Calu3 (cell line): ENCODE measurements around the gene BAZ2A. TPM values are rescaled to one million over a fixed set of nuclear protein-coding genes. Genes with fewer than 3 reads are reported as not detected.

Experiments used
- BruUV-seq: library from RNA; stranded (reverse); fragments of 400-500 nt; replicated peaks from 2 replicates; lab custom pipeline; 2021; lab: Mats Ljungman, UMichigan
- CTCF ChIA-PET: fragments of 300-600 bp; sonication (Branson Sonifier 250); formaldehyde crosslinking; loops from one replicate; lab custom pipeline; 2022; ENCODE audit warnings: antibody characterized with exemption; lab: Charles Lee
- DNase-seq: peaks from one replicate; pipeline ENCODE4 v3.0.0; 2022
- H3K27ac Mint-ChIP-seq: one replicate; pipeline ENCODE4 v1.8.0; 2022; ENCODE audit warnings: mixed read lengths; ENCODE audit not compliant: unreplicated experiment
- H3K27me3 Mint-ChIP-seq: one replicate; pipeline ENCODE4 v1.8.0; 2022; ENCODE audit warnings: mixed read lengths; ENCODE audit not compliant: unreplicated experiment
- H3K36me3 Mint-ChIP-seq: one replicate; pipeline ENCODE4 v1.8.0; 2022; ENCODE audit warnings: mild to moderate bottlenecking, moderate library complexity, mixed read lengths; ENCODE audit not compliant: insufficient read depth, unreplicated experiment
- H3K4me1 Mint-ChIP-seq: one replicate; pipeline ENCODE4 v1.8.0; 2022; ENCODE audit warnings: mild to moderate bottlenecking, low read depth, mixed read lengths; ENCODE audit not compliant: unreplicated experiment
- H3K4me3 Mint-ChIP-seq: one replicate; pipeline ENCODE4 v1.8.0; 2022; ENCODE audit warnings: mild to moderate bottlenecking, low read depth, moderate library complexity, mixed read lengths; ENCODE audit not compliant: unreplicated experiment
- H3K9me3 Mint-ChIP-seq: one replicate; pipeline ENCODE4 v1.8.0; 2022; ENCODE audit warnings: low read depth, mixed read lengths; ENCODE audit not compliant: unreplicated experiment
- CTCF ChIP-seq: fragments of 200-600 bp; IDR thresholded peaks from one replicate; pipeline ENCODE4 v1.8.0; 2022; ENCODE audit warnings: antibody characterized with exemption; ENCODE audit not compliant: unreplicated experiment
- intact Hi-C: fragments of 100-400 bp; cut with micrococcal nuclease; formaldehyde crosslinking; loops from one replicate; pipeline ENCODE4 v1.10.0; 2022; ENCODE audit not compliant: unreplicated experiment
- total RNA-seq: library from RNA; stranded (reverse); gene quantifications from 2 replicates; pipeline ENCODE4 v1.2.3, GENCODE V29; 2022

BAZ2A gene
- total RNA-seq, 1 experiment from 2014 or later, result 158 TPM

GRCh38 chr12:56645717-56646446, 15.8 kb upstream of the BAZ2A start, which contains the start of gene ATP5F1B:
ATP5F1B (minus strand) TSS chr12:56645984; CDS start chr12:56645963, 21 bp downstream.
- peak; percentile 97 for DNase-seq
- CTCF ChIA-PET, result interaction anchor here (0.6 to 2.6 kb wide), 5 partner anchors 9 to 165 kb away, joined by 3 to 10 read pairs (median 3); no protein-coding TSS in a partner anchor
- no TSS peak for BruUV-seq

GRCh38 chr12:56645201-56645716, 15.1 kb upstream of the BAZ2A start:
- H3K36me3 Mint-ChIP-seq, result peaks cover 60% of the 10 kb centered on the region

More at GRCh38 chr12:56645717-56646446, 15.8 kb upstream of the BAZ2A start, which contains the start of gene ATP5F1B:
- Mint-ChIP-seq H3K27me3 (no peaks in the 10 kb centered on the region), H3K9me3 (no peaks in the 10 kb centered on the region), H3K27ac (peak within 1 kb of the TSS; percentile 91), H3K36me3 (peaks cover 54% of the 10 kb centered on the region), H3K4me1 (peaks cover 18% of the 10 kb centered on the region), H3K4me3 (peak within 1 kb of the TSS; percentile 93)
- TF ChIP-seq CTCF, result no peak
- intact Hi-C loops, result no loop called here

GRCh38 chr12:56644654-56645053, 14.5 kb upstream of the BAZ2A start:
- Mint-ChIP-seq H3K27me3 (no peaks in the 10 kb centered on the region), H3K4me3 (peak overlapping the region; percentile 93), H3K27ac (peak overlapping the region; percentile 91), H3K4me1 (peaks cover 18% of the 10 kb centered on the region), H3K9me3 (no peaks in the 10 kb centered on the region), H3K36me3 (peaks cover 66% of the 10 kb centered on the region)
- BruUV-seq, result no TSS peak
- DNase-seq, result no peak
- TF ChIP-seq CTCF, result no peak
- intact Hi-C loops, result no loop called here
- CTCF ChIA-PET, result interaction anchor here (0.9 to 2.6 kb wide), 2 partner anchors 8 to 10 kb away, joined by 3 to 10 read pairs; no protein-coding TSS in a partner anchor

More at GRCh38 chr12:56645201-56645716, 15.1 kb upstream of the BAZ2A start:
- peaks cover 18% of the 10 kb centered on the region for H3K4me1 Mint-ChIP-seq
- H3K4me3 Mint-ChIP-seq, result peak overlapping the region; percentile 93
- H3K27me3 Mint-ChIP-seq, result no peaks in the 10 kb centered on the region
- H3K27ac Mint-ChIP-seq, result peak overlapping the region; percentile 91
- CTCF ChIA-PET, result interaction anchor here (0.6 to 2.6 kb wide), 4 partner anchors 9 to 165 kb away, joined by 3 to 10 read pairs (median 4); no protein-coding TSS in a partner anchor
- TF ChIP-seq CTCF, result no peak
- DNase-seq, result no peak
- H3K9me3 Mint-ChIP-seq, result no peaks in the 10 kb centered on the region
- BruUV-seq, result TSS peak; percentile 70
- intact Hi-C loops, result no loop called here

GRCh38 chr12:56641219-56641618, 11.1 kb upstream of the BAZ2A start:
- no peak for TF ChIP-seq CTCF
- Mint-ChIP-seq H3K36me3 (peaks cover 98% of the 10 kb centered on the region), H3K27ac (no peak overlapping the region), H3K4me3 (no peak overlapping the region), H3K27me3 (no peaks in the 10 kb centered on the region), H3K9me3 (no peaks in the 10 kb centered on the region), H3K4me1 (peaks cover 34% of the 10 kb centered on the region)
- CTCF ChIA-PET, result no interaction called here
- DNase-seq, result no peak
- intact Hi-C loops, result no loop called here
- no TSS peak for BruUV-seq
